ENCODE data around the gene ARHGEF16.

ARHGEF16 gene

DNA sequence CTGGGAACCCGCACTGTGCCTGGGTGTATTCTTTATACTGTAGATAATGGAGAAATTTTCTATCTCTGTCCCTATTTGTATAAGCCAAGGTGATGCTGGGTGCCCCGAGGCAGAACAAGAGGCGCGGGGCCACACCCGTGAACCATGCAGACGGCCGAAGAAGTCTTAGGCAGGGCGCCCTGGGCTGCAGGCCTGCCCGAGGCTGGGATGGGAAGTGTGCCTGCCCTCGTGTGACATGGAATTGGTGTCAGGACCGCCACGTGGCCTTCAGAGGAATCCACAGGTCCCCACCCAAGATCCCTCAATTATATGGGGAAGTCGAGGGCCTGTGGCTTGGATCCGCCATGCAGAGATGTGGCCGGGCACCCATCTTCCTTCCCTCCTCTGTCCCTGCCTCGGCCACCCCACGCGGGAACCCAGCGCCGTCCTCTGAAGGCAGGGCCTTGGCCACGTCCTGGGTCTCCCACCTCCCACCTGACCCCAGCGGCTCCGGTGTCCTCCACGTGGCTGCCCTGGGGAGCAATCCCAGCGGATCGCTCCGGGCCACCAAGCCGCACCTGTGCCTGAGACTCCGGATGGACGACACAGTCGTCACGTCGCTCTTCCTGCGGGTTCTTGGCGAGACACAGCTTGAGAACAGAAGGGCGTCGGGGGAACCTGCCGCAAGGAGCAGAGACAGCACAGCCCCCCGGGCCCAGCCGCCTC lies 19.9 kb upstream of the ARHGEF16 start:
- H3K27ac ChIP-seq (ENCODE audit: low read depth, low read length), result no peak overlapping the region
- H3K9ac ChIP-seq (ENCODE audit: low read length), result no peak overlapping the region
- H3K4me1 ChIP-seq (ENCODE audit: control insufficient read depth, insufficient read depth, low read length), result no peaks in the 10 kb centered on the region
- H3K36me3 ChIP-seq (ENCODE audit: control insufficient read depth, insufficient read depth, low read length), result no peaks in the 10 kb centered on the region
- H3K4me3 ChIP-seq (ENCODE audit: low read length), result no peak overlapping the region
- H3K27me3 ChIP-seq (ENCODE audit: control insufficient read depth, insufficient read depth, low read length), result peaks cover 6% of the 10 kb centered on the region

DNA sequence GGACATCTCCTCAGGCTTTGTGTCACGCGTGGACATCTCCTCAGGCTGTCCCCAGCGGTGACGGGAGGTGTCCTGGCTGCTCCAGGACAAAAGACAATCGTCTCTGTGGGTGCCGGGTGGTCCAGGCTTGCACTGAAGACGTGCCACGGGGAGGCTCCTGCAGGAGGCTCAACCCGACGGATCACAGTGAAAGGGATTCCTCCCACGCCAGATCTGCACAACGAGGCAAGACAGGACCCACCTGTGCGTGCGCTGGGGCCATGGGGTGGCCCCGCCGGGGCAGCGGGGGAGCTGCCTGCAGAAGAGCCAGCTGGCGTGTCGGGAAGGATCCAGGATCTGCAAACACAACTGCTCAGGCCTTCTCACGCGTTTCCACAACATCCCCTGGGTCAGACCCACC lies 18.8 kb upstream of the ARHGEF16 start:
- Histone ChIP-seq H3K4me1 (ENCODE audit: control insufficient read depth, insufficient read depth, low read length) (no peaks in the 10 kb centered on the region), H3K4me3 (ENCODE audit: low read length) (no peak overlapping the region), H3K9ac (ENCODE audit: low read length) (no peak overlapping the region), H3K27me3 (ENCODE audit: control insufficient read depth, insufficient read depth, low read length) (peaks cover 6% of the 10 kb centered on the region), H3K27ac (ENCODE audit: low read depth, low read length) (no peak overlapping the region), H3K36me3 (ENCODE audit: control insufficient read depth, insufficient read depth, low read length) (no peaks in the 10 kb centered on the region)

DNA sequence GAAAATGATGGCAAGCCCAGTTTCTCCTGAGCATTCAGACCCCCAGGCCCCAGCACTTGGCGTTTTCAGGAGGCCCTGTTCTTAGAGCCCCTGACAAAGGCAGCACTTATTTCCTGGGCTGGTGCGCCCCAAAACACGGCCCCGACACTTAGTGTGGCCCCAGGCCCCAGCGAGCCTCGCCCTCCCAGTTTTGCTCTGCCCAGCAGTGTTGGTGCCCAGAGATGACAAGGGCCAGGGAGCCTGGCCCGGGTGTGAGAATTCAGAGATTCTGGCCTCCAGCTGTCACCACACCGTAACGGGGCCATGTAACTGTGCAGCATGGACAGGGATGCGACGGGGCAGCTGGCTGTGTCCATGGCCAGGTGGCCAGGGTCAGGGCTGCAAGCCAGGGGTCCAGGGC lies 18.0 kb upstream of the ARHGEF16 start:
- peaks cover 6% of the 10 kb centered on the region for H3K27me3 ChIP-seq (ENCODE audit: control insufficient read depth, insufficient read depth, low read length)
- H3K36me3 ChIP-seq (ENCODE audit: control insufficient read depth, insufficient read depth, low read length), result no peaks in the 10 kb centered on the region
- no peaks in the 10 kb centered on the region for H3K4me1 ChIP-seq (ENCODE audit: control insufficient read depth, insufficient read depth, low read length)
- no peak overlapping the region for H3K27ac ChIP-seq (ENCODE audit: low read depth, low read length)
- no peak overlapping the region for H3K9ac ChIP-seq (ENCODE audit: low read length)
- H3K4me3 ChIP-seq (ENCODE audit: low read length), result no peak overlapping the region

DNA sequence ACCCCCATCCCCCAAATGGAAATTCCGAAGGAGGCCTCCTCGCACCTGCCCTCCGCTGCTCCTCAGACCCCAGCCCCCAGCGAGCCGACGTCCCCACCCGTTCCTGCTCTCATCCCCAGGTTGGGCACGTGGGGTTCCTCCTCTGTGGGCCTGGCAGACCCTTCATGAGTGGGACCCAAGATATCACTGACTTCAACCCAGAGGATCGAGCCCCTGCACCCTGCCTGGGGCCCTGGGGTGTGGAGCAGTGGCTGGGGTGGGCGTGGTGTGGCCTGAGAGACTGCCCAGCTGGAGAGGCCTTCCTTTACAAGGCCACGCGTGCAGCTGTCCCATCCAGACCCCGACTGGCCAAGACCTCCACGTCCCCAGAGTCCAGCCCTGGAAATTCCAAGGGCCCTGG lies 17.6 kb upstream of the ARHGEF16 start:
- H3K27ac ChIP-seq (ENCODE audit: low read depth, low read length), result no peak overlapping the region
- H3K27me3 ChIP-seq (ENCODE audit: control insufficient read depth, insufficient read depth, low read length), result peaks cover 4% of the 10 kb centered on the region
- H3K9ac ChIP-seq (ENCODE audit: low read length), result no peak overlapping the region
- no peaks in the 10 kb centered on the region for H3K36me3 ChIP-seq (ENCODE audit: control insufficient read depth, insufficient read depth, low read length)
- H3K4me1 ChIP-seq (ENCODE audit: control insufficient read depth, insufficient read depth, low read length), result no peaks in the 10 kb centered on the region
- H3K4me3 ChIP-seq (ENCODE audit: low read length), result no peak overlapping the region

DNA sequence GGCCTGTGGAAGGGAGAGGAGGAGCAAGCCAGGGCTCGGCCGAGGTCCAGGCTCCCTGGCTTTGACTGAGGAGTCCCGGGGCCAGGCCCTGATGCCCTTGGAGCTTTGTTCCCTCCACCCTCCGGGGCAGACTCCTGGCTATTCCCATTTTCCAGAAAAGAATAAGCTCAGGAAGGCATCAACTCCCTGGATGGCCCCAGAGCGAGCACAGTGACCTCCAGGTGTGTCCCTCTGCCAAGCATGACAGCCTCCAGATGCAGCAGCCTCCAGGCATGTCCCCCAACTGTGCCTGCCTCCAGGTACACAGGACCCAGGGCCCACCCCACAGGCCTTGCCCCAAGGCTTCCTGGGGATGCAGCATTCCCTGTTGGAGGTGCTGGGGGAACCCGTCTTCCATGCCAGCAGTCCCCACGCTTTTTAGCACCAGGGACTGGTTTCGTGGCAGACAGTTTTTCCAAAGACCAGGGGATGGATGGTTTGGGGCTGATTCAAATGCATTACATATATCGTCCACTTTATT lies 15.7 kb upstream of the ARHGEF16 start:
- H3K9ac ChIP-seq (ENCODE audit: low read length), result no peak overlapping the region
- H3K4me3 ChIP-seq (ENCODE audit: low read length), result no peak overlapping the region
- H3K27me3 ChIP-seq (ENCODE audit: control insufficient read depth, insufficient read depth, low read length), result peaks cover 4% of the 10 kb centered on the region
- H3K4me1 ChIP-seq (ENCODE audit: control insufficient read depth, insufficient read depth, low read length), result no peaks in the 10 kb centered on the region
- H3K27ac ChIP-seq (ENCODE audit: low read depth, low read length), result no peak overlapping the region
- no peaks in the 10 kb centered on the region for H3K36me3 ChIP-seq (ENCODE audit: control insufficient read depth, insufficient read depth, low read length)

DNA sequence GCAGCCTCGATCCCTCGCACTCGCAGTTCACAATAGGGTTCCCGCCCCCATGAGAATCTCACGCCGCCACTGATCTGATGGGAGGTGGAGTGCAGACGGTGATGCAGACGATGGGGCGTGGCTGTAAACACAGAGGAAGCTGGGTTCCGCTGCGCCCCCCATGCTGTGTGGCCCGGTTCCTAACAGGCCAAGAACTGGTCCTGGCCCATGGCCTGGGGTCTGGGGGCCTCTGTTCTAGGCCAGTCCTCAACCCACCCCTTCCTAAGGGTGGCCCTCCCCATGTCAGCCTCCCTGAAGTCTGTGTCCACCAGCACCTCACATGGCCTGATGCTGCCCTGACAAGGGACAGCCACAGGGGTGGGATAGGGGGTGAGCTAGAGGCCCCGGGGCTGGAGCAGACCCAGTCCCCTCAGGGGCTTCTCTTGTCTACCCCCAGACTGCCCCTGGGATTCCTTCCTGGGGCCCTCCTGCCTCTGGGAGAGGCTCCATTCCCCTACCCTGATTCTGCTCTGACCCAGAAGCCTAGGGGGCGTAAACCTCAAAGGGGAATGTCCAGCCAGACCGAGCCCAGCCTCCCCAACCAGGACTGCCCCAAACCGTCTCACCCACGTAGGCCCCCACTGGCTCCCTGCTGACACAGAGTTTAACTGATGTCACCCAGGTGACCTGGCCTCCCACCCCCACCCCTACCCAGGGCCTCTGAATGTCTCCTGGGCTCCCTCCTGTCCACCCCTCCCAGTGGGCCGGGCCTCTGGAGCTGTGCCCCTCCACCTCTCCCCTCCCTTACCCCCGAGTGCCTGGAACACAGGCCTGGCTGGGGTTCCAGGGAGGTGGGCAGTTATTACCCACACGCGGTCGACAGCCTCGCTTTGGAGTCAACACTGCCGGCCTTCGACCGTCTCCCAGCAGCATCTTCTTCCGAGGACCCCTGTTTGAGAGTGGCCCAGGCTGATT lies 14.8 kb upstream of the ARHGEF16 start:
- H3K9ac ChIP-seq (ENCODE audit: low read length), result no peak overlapping the region
- H3K27me3 ChIP-seq (ENCODE audit: control insufficient read depth, insufficient read depth, low read length), result peaks cover 4% of the 10 kb centered on the region
- H3K27ac ChIP-seq (ENCODE audit: low read depth, low read length), result no peak overlapping the region
- no peaks in the 10 kb centered on the region for H3K36me3 ChIP-seq (ENCODE audit: control insufficient read depth, insufficient read depth, low read length)
- H3K4me3 ChIP-seq (ENCODE audit: low read length), result no peak overlapping the region
- H3K4me1 ChIP-seq (ENCODE audit: control insufficient read depth, insufficient read depth, low read length), result no peaks in the 10 kb centered on the region

DNA sequence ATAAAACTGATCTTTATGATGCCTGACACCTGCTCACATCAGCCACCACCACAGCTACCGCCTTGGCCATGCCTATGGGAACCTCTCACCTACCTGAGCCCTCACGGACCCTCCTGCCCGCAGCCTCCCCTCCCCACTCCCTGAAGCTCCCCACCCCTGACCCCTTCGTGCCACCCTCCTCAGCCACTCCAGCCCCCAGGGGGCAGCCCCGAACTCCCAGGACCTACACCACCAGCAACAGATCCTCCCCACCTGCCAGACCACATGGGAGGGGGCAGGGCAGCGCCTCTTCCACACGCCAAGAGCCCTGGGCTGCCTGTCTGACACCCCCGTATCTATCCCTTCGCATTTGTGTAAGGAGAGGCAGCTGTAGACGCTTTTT lies 14.2 kb upstream of the ARHGEF16 start:
- Histone ChIP-seq H3K9ac (ENCODE audit: low read length) (no peak overlapping the region), H3K4me1 (ENCODE audit: control insufficient read depth, insufficient read depth, low read length) (no peaks in the 10 kb centered on the region), H3K4me3 (ENCODE audit: low read length) (no peak overlapping the region), H3K36me3 (ENCODE audit: control insufficient read depth, insufficient read depth, low read length) (no peaks in the 10 kb centered on the region), H3K27ac (ENCODE audit: low read depth, low read length) (no peak overlapping the region), H3K27me3 (ENCODE audit: control insufficient read depth, insufficient read depth, low read length) (peaks cover 4% of the 10 kb centered on the region)

DNA sequence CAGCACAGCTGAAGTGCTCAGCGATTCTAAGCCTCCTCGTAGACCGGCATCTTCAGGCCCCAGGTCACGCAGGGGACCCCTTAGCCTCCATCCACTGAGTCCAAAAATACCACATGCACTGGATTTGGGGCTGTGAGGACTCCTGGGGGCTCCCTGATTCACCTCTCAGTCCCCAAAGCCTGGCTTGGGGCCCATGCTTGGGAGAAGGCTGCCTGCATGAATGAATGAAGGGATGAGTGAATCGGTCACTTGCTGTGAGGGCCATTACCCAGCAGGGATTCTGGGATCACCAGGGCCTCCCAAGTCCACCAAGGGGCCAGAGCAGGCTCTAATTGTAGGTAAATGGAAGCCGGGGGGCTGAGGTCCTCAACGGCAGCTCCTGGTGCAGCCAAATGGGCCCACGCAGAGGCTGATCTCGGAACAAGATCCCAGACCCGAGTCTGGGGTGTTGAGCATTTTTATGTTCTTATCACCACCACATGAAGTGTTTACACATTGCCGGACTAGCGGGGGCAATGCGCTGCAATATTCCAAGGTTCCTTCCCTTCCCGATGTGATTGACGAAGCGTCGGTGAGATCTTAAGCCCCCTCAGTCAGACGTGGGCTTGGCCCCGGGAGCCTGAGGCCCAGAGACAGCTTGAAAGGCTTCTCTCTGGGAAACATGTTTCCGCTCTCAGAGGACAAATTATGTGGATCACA lies 13.6 kb upstream of the ARHGEF16 start:
- Histone ChIP-seq H3K9ac (ENCODE audit: low read length) (no peak overlapping the region), H3K27ac (ENCODE audit: low read depth, low read length) (peak overlapping the region; percentile 8), H3K27me3 (ENCODE audit: control insufficient read depth, insufficient read depth, low read length) (peaks cover 4% of the 10 kb centered on the region), H3K36me3 (ENCODE audit: control insufficient read depth, insufficient read depth, low read length) (no peaks in the 10 kb centered on the region), H3K4me1 (ENCODE audit: control insufficient read depth, insufficient read depth, low read length) (no peaks in the 10 kb centered on the region), H3K4me3 (ENCODE audit: low read length) (no peak overlapping the region)

DNA sequence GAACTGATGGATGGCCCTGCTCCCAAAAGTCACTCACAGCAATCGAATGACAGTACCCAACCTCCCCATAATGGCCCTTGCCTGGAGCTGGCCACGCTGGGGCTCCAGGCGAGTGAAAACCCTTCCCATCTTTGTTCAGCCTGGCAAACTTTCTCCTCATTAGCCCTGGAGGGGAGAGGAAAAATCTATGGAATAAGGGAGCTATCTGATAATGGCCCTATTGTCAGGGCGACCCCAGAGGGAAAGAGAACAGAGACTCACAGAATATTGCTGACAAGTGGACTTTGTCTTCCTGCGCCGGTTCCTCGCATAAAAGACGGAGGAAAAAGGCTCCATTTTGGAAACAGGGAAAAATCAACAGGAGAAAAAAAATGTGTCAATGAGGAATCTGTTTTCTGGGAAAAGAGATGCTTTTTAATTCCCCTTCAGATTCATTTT lies 13.0 kb upstream of the ARHGEF16 start:
- Histone ChIP-seq H3K36me3 (ENCODE audit: control insufficient read depth, insufficient read depth, low read length) (no peaks in the 10 kb centered on the region), H3K9ac (ENCODE audit: low read length) (no peak overlapping the region), H3K27me3 (ENCODE audit: control insufficient read depth, insufficient read depth, low read length) (peaks cover 4% of the 10 kb centered on the region), H3K4me1 (ENCODE audit: control insufficient read depth, insufficient read depth, low read length) (no peaks in the 10 kb centered on the region), H3K27ac (ENCODE audit: low read depth, low read length) (no peak overlapping the region), H3K4me3 (ENCODE audit: low read length) (no peak overlapping the region)

DNA sequence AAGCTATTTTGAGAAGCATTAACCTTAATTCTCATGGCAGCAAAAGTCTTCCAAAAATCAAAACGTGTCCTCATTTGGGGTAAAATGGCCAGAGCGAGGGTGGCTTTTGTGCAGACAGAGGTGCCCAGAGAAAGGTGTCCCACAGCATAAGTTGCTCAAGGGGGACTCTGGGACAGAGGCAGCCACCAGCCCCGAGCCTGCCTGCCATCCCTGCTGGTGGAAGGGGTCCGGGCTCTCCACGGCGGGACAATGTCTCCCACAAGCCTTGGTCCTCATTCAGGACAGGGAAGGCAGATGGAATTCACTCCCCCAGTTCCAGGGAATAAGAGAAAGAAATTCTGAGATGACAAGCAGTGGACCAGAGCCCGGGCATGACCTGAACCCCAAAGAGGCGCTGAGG lies 12.6 kb upstream of the ARHGEF16 start:
- no peaks in the 10 kb centered on the region for H3K36me3 ChIP-seq (ENCODE audit: control insufficient read depth, insufficient read depth, low read length)
- H3K27ac ChIP-seq (ENCODE audit: low read depth, low read length), result no peak overlapping the region
- H3K9ac ChIP-seq (ENCODE audit: low read length), result no peak overlapping the region
- peaks cover 4% of the 10 kb centered on the region for H3K27me3 ChIP-seq (ENCODE audit: control insufficient read depth, insufficient read depth, low read length)
- no peaks in the 10 kb centered on the region for H3K4me1 ChIP-seq (ENCODE audit: control insufficient read depth, insufficient read depth, low read length)
- H3K4me3 ChIP-seq (ENCODE audit: low read length), result no peak overlapping the region

DNA sequence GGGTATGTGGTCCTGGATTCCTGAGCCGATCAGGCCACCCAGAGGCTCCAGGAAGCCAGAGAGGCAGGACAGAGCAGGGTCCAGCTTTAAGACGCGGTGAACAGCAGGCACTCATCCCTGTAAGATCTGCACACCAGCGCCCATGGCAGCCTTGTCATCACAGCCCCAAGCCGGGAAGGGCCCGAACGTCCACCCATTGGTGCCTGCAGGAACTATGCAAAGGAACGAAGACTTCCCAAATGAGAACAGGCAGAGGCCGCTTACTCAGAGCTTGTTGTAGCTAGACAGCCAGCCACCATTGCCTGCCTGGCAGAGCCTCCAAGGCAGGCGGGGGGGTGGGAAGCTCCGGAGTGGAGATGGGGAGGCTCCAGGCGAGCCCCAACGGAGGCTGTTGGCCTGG lies 12.1 kb upstream of the ARHGEF16 start:
- no peak overlapping the region for H3K9ac ChIP-seq (ENCODE audit: low read length)
- H3K27ac ChIP-seq (ENCODE audit: low read depth, low read length), result no peak overlapping the region
- no peaks in the 10 kb centered on the region for H3K4me1 ChIP-seq (ENCODE audit: control insufficient read depth, insufficient read depth, low read length)
- H3K27me3 ChIP-seq (ENCODE audit: control insufficient read depth, insufficient read depth, low read length), result peaks cover under 1% of the 10 kb centered on the region
- H3K4me3 ChIP-seq (ENCODE audit: low read length), result no peak overlapping the region
- no peaks in the 10 kb centered on the region for H3K36me3 ChIP-seq (ENCODE audit: control insufficient read depth, insufficient read depth, low read length)

DNA sequence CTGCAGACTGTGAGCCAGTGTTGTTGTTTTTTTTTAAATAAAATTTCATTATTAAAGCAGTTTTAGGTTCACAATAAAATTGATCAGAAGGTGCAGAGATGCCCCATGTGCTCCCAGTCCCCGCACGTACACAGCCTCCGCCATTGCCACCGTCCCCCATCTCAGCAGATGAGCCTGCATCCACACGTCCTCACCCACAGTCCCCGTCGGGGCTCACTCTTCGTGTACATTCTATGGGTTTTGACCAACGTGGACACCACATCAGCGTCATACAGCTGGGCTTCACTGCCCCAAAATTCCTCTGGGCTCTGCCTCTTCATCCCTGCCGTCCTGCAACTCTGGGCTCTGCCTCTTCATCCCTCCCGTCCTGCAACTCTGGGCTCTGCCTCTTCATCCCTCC lies 11.6 kb upstream of the ARHGEF16 start:
- Histone ChIP-seq H3K27ac (ENCODE audit: low read depth, low read length) (no peak overlapping the region), H3K27me3 (ENCODE audit: control insufficient read depth, insufficient read depth, low read length) (no peaks in the 10 kb centered on the region)

More for the DNA sequence above, 11.6 kb upstream of the ARHGEF16 start:
- H3K4me3 ChIP-seq (ENCODE audit: low read length), result no peak overlapping the region
- no peaks in the 10 kb centered on the region for H3K36me3 ChIP-seq (ENCODE audit: control insufficient read depth, insufficient read depth, low read length)
- H3K9ac ChIP-seq (ENCODE audit: low read length), result no peak overlapping the region
- H3K4me1 ChIP-seq (ENCODE audit: control insufficient read depth, insufficient read depth, low read length), result no peaks in the 10 kb centered on the region
